ENCODE data around the gene XRCC5.

The XRCC5 gene

GRCh38 chr2:216107320-216107719, 1.8 kb upstream of the XRCC5 start:
- Histone ChIP-seq H2BK12ac (ENCODE audit: low read length) (peak overlapping the region; percentile 42), H3K4me2 (ENCODE audit: low read length) (peak overlapping the region; percentile 26), H3K4ac (ENCODE audit: low read depth, low read length) (no peak overlapping the region), H4K91ac (ENCODE audit: low read depth, low read length) (peak overlapping the region; percentile 56), H2AFZ (ENCODE audit: insufficient read depth, low read length, poor library complexity) (peak overlapping the region; percentile 79), H3K9ac (ENCODE audit: low read length) (no peak overlapping the region), H3K9me3 (ENCODE audit: insufficient read depth, low read depth, low read length) (no peaks in the 10 kb centered on the region), H3K4me1 (ENCODE audit: control insufficient read depth in 1 of 2, insufficient read depth in 2 of 2, low read length in 2 of 2) (peaks cover 2 to 10% of the 10 kb centered on the region in 2 experiments), H3K23ac (ENCODE audit: low read length) (no peak overlapping the region), H2AK5ac (ENCODE audit: low read length) (peak overlapping the region; percentile 68), H3K18ac (ENCODE audit: low read length) (no peak overlapping the region), H4K12ac (ENCODE audit: low read depth, low read length) (peak overlapping the region; percentile 51), H3K14ac (ENCODE audit: low read length) (no peak overlapping the region), H3K36me3 (ENCODE audit: control insufficient read depth in 1 of 2, insufficient read depth in 2 of 2, low read length in 2 of 2) (peaks cover 2 to 7% of the 10 kb centered on the region in 2 experiments), H2BK5ac (ENCODE audit: low read depth, low read length, poor library complexity) (no peak overlapping the region), H3K27ac (ENCODE audit: low read depth, low read length) (no peak overlapping the region), H3K79me2 (ENCODE audit: control insufficient read depth, insufficient read depth, low read length, poor library complexity) (peaks cover 5% of the 10 kb centered on the region), H2BK120ac (ENCODE audit: insufficient read depth, low read length, poor library complexity) (peak overlapping the region; percentile 62), H4K8ac (ENCODE audit: low read depth, low read length) (peak overlapping the region; percentile 95), H3K79me1 (ENCODE audit: low read length) (peaks cover 5% of the 10 kb centered on the region), H3K4me3 (ENCODE audit: low read depth, low read length) (no peak overlapping the region), H3K27me3 (ENCODE audit: insufficient read depth, low read length) (no peaks in the 10 kb centered on the region)
- DNase-seq: no peak
- WGBS (ENCODE audit: extremely low coverage, insufficient coverage, insufficient read length): no CpG with 5 or more reads among the region's 8 CpGs

GRCh38 chr2:216107760-216108159, 1.4 kb upstream of the XRCC5 start:
- DNase-seq: peak; percentile 53 to 77
- H3K23ac ChIP-seq (ENCODE audit: low read length): no peak overlapping the region
- H3K4ac ChIP-seq (ENCODE audit: low read depth, low read length): no peak overlapping the region
- peaks cover 5% of the 10 kb centered on the region for H3K79me2 ChIP-seq (ENCODE audit: control insufficient read depth, insufficient read depth, low read length, poor library complexity)
- no peak overlapping the region for H2BK5ac ChIP-seq (ENCODE audit: low read depth, low read length, poor library complexity)
- no peaks in the 10 kb centered on the region for H3K27me3 ChIP-seq (ENCODE audit: insufficient read depth, low read length)
- no peak overlapping the region for H3K14ac ChIP-seq (ENCODE audit: low read length)
- peak overlapping the region; percentile 95 for H4K8ac ChIP-seq (ENCODE audit: low read depth, low read length)
- peaks cover 5% of the 10 kb centered on the region for H3K79me1 ChIP-seq (ENCODE audit: low read length)
- no peak overlapping the region for H3K4me3 ChIP-seq (ENCODE audit: low read depth, low read length)
- H3K4me1 ChIP-seq (ENCODE audit: control insufficient read depth in 1 of 2, insufficient read depth in 2 of 2, low read length in 2 of 2): peaks cover 2 to 10% of the 10 kb centered on the region in 2 experiments
- H3K18ac ChIP-seq (ENCODE audit: low read length): no peak overlapping the region
- H3K4me2 ChIP-seq (ENCODE audit: low read length): peak overlapping the region; percentile 26
- no peaks in the 10 kb centered on the region for H3K9me3 ChIP-seq (ENCODE audit: insufficient read depth, low read depth, low read length)
- peak overlapping the region; percentile 51 for H4K12ac ChIP-seq (ENCODE audit: low read depth, low read length)
- no CpG with 5 or more reads among the region's 13 CpGs for WGBS (ENCODE audit: extremely low coverage, insufficient coverage, insufficient read length)
- peak overlapping the region; percentile 56 for H4K91ac ChIP-seq (ENCODE audit: low read depth, low read length)
- no peak overlapping the region for H2BK120ac ChIP-seq (ENCODE audit: insufficient read depth, low read length, poor library complexity)
- H3K36me3 ChIP-seq (ENCODE audit: control insufficient read depth in 1 of 2, insufficient read depth in 2 of 2, low read length in 2 of 2): peaks cover 2 to 10% of the 10 kb centered on the region in 2 experiments
- H2AK5ac ChIP-seq (ENCODE audit: low read length): no peak overlapping the region
- no peak overlapping the region for H3K27ac ChIP-seq (ENCODE audit: low read depth, low read length)
- peak overlapping the region; percentile 42 for H2BK12ac ChIP-seq (ENCODE audit: low read length)
- H2AFZ ChIP-seq (ENCODE audit: insufficient read depth, low read length, poor library complexity): peak overlapping the region; percentile 79
- H3K9ac ChIP-seq (ENCODE audit: low read length): no peak overlapping the region

- H3K9me3 ChIP-seq (ENCODE audit: insufficient read depth, low read depth, low read length): no peaks in the 10 kb centered on the region
- H4K12ac ChIP-seq (ENCODE audit: low read depth, low read length): peak overlapping the region; percentile 66
- H3K9ac ChIP-seq (ENCODE audit: low read length): no peak overlapping the region
- H3K4me1 ChIP-seq (ENCODE audit: control insufficient read depth in 1 of 2, insufficient read depth in 2 of 2, low read length in 2 of 2): peaks cover 2 to 10% of the 10 kb centered on the region in 2 experiments
- no peak overlapping the region for H3K23ac ChIP-seq (ENCODE audit: low read length)
- peak overlapping the region; percentile 39 for H3K4me2 ChIP-seq (ENCODE audit: low read length)
- H2AK5ac ChIP-seq (ENCODE audit: low read length): no peak overlapping the region
- H3K36me3 ChIP-seq (ENCODE audit: control insufficient read depth in 1 of 2, insufficient read depth in 2 of 2, low read length in 2 of 2): peaks cover 3 to 15% of the 10 kb centered on the region in 2 experiments
- peak overlapping the region; percentile 20 for H4K8ac ChIP-seq (ENCODE audit: low read depth, low read length)
- WGBS (ENCODE audit: extremely low coverage, insufficient coverage, insufficient read length): no CpG with 5 or more reads among the region's 6 CpGs
- no peaks in the 10 kb centered on the region for H3K27me3 ChIP-seq (ENCODE audit: insufficient read depth, low read length)
- H3K18ac ChIP-seq (ENCODE audit: low read length): no peak overlapping the region
- no peak overlapping the region for H3K27ac ChIP-seq (ENCODE audit: low read depth, low read length)
- no peak overlapping the region for H2BK12ac ChIP-seq (ENCODE audit: low read length)
- H3K14ac ChIP-seq (ENCODE audit: low read length): no peak overlapping the region
- H2BK120ac ChIP-seq (ENCODE audit: insufficient read depth, low read length, poor library complexity): no peak overlapping the region
- H4K91ac ChIP-seq (ENCODE audit: low read depth, low read length): peak overlapping the region; percentile 64
- DNase-seq: peak; percentile 15 to 49
- H3K4me3 ChIP-seq (ENCODE audit: low read depth, low read length): no peak overlapping the region
- H2AFZ ChIP-seq (ENCODE audit: insufficient read depth, low read length, poor library complexity): no peak overlapping the region
- peaks cover 5% of the 10 kb centered on the region for H3K79me1 ChIP-seq (ENCODE audit: low read length)
- no peak overlapping the region for H2BK5ac ChIP-seq (ENCODE audit: low read depth, low read length, poor library complexity)
- H3K4ac ChIP-seq (ENCODE audit: low read depth, low read length): no peak overlapping the region
- H3K79me2 ChIP-seq (ENCODE audit: control insufficient read depth, insufficient read depth, low read length, poor library complexity): peaks cover 5% of the 10 kb centered on the region
Observed at GRCh38 chr2:216108310-216108966, 710 bp upstream of the XRCC5 start.

- no peak overlapping the region for H2BK5ac ChIP-seq (ENCODE audit: low read depth, low read length, poor library complexity)
- H4K91ac ChIP-seq (ENCODE audit: low read depth, low read length): no peak overlapping the region
- H2AFZ ChIP-seq (ENCODE audit: insufficient read depth, low read length, poor library complexity): no peak overlapping the region
- H3K18ac ChIP-seq (ENCODE audit: low read length): no peak overlapping the region
- peak overlapping the region; percentile 88 for H3K9ac ChIP-seq (ENCODE audit: low read length)
- H3K4me2 ChIP-seq (ENCODE audit: low read length): peak overlapping the region; percentile 89
- H3K4me1 ChIP-seq (ENCODE audit: control insufficient read depth in 1 of 2, insufficient read depth in 2 of 2, low read length in 2 of 2): peaks cover 6 to 11% of the 10 kb centered on the region in 2 experiments
- peak overlapping the region; percentile 87 for H3K4me3 ChIP-seq (ENCODE audit: low read depth, low read length)
- H2BK120ac ChIP-seq (ENCODE audit: insufficient read depth, low read length, poor library complexity): no peak overlapping the region
- no peak overlapping the region for H2AK5ac ChIP-seq (ENCODE audit: low read length)
- no peaks in the 10 kb centered on the region for H3K9me3 ChIP-seq (ENCODE audit: insufficient read depth, low read depth, low read length)
- H3K36me3 ChIP-seq (ENCODE audit: control insufficient read depth in 1 of 2, insufficient read depth in 2 of 2, low read length in 2 of 2): peaks cover 7 to 19% of the 10 kb centered on the region in 2 experiments
- no peak overlapping the region for H4K8ac ChIP-seq (ENCODE audit: low read depth, low read length)
- no peak overlapping the region for H3K23ac ChIP-seq (ENCODE audit: low read length)
- no peak overlapping the region for H3K14ac ChIP-seq (ENCODE audit: low read length)
- no CpG with 5 or more reads among the region's 10 CpGs for WGBS (ENCODE audit: extremely low coverage, insufficient coverage, insufficient read length)
- peak in 1 of 2 donors; percentile 15 for DNase-seq
- peak overlapping the region; percentile 92 for H3K4ac ChIP-seq (ENCODE audit: low read depth, low read length)
- no peak overlapping the region for H2BK12ac ChIP-seq (ENCODE audit: low read length)
- H3K79me2 ChIP-seq (ENCODE audit: control insufficient read depth, insufficient read depth, low read length, poor library complexity): peaks cover 5% of the 10 kb centered on the region
- no peaks in the 10 kb centered on the region for H3K27me3 ChIP-seq (ENCODE audit: insufficient read depth, low read length)
- peaks cover 7% of the 10 kb centered on the region for H3K79me1 ChIP-seq (ENCODE audit: low read length)
- H4K12ac ChIP-seq (ENCODE audit: low read depth, low read length): peak overlapping the region; percentile 97
- no peak overlapping the region for H3K27ac ChIP-seq (ENCODE audit: low read depth, low read length)
Observed at GRCh38 chr2:216109962-216110614, 940 bp downstream of the XRCC5 start.
